NOMO-1 (cell line): Measurements from ENCODE around the gene DNAJC10.
"Not testable (repeated sequence)": the region's sequence is repeated elsewhere in the genome, so short reads cannot be mapped to it uniquely, and the experiment has no call there.

ENCODE experiments used
- DNase-seq, 2 experiments: peaks; one replicate each; lab custom pipeline; 2025; ENCODE audit not compliant: unreplicated experiment in 2 of 2; lab: John Stamatoyannopoulos, UW

DNAJC10 gene

GRCh38 chr2:182724656-182725055 lies 8.6 kb downstream of the DNAJC10 start:
- DNase-seq: no peak

DNA sequence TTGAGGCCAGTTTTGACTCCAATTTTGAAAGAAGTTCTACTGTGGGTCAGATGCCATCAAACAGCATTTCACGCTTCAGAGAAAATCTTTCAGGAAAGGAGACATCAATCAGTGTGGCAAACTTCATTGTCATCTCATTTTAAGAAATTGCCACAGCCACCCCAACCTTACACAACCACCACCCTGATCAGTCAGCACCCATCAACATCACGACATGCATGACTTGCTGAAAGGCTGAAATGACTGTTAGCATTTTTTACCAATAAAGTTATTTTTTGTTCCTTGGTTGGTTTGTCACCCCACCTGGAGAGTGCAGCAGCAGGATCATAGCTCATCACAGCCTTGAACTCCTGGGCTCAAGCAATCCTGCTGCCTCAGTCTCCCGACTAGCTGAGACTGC lies 10.4 kb downstream of the DNAJC10 start:
- DNase-seq: no peak

- DNase-seq: no peak
Observed at GRCh38 chr2:182728014-182728413, 12.0 kb downstream of the DNAJC10 start.

DNA sequence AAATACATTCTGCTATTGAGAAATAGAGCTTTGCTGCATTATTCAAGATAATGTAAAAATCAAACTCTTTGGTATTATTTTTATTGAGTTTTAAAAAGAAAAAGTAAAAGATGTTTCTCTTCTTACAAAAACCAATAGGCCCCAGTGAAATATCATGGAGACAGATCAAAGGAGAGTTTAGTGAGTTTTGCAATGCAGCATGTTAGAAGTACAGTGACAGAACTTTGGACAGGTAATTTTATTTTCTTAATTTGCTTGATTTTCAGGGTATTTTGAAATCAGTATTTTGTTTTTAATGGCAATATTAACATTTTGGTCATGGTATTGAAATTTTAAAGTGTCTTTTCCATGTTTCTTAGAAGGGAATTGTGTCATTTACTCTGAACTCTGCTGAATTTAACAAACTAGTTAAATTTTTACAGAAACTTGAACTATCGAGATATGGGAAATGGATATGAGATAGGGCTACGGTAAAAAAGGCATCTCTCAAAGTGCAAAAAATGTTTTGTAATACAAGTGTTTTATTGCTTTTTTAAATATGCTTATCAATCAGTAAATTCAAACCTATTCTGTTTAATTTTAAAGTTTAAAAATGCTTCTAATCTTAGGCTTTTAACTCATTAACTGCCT lies 13.8 kb downstream of the DNAJC10 start:
- no peak for DNase-seq

GRCh38 chr2:182730486-182730885 lies 14.4 kb downstream of the DNAJC10 start:
- no peak for DNase-seq

DNA sequence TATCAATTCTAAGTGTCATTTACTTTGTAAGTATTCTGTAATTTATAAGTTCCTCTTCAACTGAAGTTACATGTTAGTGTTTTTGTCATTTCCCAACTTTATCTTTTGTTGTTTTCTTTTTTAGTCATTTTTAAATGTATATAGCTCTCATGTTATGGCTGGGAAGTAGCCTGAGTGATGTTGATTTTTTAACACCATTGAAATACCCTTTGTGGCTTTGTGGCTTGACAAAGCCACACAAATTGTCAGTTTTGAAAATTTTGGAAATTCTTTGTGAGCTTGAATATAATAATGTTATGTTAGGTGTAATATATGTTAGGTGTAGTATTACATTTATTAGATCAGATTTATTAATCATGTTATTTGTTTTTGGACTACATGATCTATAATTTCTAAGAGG lies 16.7 kb downstream of the DNAJC10 start:
- DNase-seq: no peak

DNA sequence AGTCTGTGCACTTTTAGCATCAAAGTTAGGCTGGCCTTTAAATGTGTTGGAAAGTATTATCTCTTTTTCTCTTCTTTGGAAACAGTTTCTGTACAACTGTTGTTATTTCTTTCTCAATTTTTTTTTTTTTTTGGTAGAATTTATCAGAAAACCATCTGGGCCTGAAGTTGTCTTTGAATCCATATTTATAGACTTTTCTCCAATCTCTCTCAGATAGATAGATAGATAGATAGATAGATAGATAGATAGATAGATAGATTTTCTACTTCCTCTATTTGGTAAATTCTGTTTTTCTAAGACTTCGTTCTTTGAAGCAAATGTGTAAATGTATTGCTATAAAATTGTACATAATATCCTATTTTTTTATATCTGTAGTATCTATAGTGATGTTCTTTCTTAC lies 17.5 kb downstream of the DNAJC10 start:
- DNase-seq: no peak

- DNase-seq: not testable (repeated sequence)
Observed at GRCh38 chr2:182736856-182737255, 20.8 kb downstream of the DNAJC10 start.

GRCh38 chr2:182740701-182741100 lies 24.6 kb downstream of the DNAJC10 start:
- no peak for DNase-seq

DNA sequence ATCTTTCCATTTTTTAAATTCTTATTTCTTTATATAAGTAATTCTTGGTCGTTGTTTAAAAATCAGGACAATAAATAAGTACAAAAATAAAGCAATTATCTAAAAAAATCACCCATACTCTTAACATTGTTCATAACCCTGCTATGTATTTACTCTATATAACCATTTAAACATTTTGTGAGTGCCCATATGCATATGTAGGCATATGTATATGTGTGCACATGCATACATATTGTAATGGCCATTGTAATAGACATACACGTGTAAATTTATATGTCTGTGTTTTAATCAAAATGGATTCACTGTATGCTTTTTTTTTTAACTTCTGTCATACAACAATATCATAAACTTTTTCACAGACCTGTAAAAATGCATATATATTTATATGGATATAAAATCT lies 25.6 kb downstream of the DNAJC10 start:
- DNase-seq: no peak

- DNase-seq: no peak
Observed at GRCh38 chr2:182744490-182744889, 28.4 kb downstream of the DNAJC10 start.

- DNase-seq: no peak
Observed at GRCh38 chr2:182745061-182745460, 29.0 kb downstream of the DNAJC10 start.

DNA sequence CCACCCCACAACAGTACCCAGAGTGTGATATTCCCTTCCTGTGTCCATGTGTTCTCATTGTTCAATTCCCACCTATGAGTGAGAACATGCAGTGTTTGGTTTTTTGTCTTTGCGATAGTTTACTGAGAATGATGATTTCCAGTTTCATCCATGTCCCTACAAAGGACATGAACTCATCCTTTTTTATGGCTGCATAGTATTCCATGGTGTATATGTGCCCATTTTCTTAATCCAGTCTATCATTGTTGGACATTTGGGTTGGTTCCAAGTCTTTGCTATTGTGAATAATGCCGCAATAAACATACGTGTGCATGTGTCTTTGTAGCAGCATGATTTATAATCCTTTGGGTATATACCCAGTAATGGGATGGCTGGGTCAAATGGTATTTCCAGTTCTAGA lies 29.8 kb downstream of the DNAJC10 start:
- DNase-seq: not testable (repeated sequence)

GRCh38 chr2:182754231-182754630 lies 38.2 kb downstream of the DNAJC10 start:
- DNase-seq: no peak

DNA sequence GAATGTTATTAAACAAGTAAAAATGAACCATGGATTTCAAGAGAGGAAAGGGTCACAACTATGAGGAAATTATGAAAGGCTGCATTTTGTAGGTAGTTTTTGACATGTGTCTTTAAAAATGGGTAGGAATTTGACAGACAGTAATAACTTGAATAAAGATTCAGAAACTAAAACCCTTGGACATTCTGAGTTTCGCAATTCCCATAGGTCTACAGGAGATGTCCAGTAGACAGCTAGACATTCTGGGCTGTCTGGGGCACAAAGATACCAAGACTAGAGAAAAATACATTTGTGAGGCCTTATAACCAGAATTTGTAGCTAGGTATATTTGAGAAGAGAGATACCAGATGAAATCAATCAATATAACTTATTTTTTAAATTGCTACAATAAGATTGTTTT lies 42.3 kb downstream of the DNAJC10 start:
- no peak for DNase-seq

DNA sequence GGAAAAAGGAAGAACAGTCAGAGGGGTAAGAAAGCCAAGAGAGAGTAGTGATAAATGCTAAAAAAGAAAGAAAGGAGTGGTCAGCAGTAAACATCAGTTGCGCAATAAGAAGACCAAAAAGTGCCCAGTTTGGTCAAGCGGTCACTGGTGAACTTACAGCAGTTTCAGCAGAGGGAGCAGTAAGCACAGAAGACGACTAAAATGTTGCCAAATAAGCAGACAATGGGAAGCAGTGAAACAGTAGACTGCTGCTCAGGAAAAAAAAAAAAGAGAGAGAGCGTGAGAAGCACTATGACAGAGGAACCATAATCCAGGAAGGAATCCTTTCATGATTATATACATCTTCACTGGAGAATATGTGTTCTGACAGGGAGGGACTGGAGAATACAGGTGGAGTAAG lies 45.8 kb downstream of the DNAJC10 start:
- DNase-seq: no peak

DNA sequence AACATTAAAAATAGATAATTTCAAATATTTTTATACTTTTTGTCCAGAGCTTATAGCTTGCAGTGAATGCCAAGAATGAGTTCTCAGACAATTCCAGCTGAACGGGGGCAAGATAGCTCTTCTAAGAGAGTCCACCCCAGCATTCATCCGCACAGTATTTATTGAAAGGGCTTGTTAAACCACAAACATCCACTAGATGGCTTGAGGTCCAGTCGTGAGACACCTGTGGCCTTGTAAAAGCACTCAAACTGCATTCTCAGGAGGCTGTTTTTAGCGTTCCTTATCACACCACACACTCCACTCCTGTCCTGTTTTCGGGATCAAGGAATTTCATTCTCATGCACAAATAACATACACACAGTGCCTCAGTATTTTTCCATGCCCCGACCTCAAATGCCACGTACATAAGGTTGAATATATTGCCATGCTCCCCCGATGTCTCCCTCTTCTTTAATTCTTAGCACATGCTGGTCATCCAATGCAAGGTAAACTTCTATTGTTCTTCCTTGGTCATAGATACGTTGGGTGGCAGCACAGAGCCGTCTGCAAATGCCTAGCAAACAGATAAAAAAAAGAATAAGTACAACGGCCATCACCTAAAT lies 47.4 kb downstream of the DNAJC10 start:
- DNase-seq: no peak

DNA sequence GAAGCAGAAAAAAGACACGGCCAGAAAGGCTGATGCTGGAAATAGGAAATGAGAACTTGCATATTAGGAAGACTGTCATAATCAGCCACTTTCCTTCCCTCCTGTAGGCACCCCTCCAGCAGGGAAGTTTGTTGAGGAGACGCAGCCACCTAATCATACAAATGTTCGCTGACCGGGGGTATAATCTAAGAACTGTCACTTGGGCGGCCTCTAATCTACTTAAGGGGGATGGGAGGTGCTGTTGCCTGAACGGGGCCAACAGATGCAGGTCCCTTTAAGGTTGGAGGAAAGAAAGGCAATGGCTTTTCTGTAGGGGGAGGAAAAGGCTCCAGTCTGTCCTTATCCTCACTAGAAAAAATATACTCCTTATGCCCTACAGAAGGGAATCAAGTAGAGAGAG lies 50.6 kb downstream of the DNAJC10 start:
- no peak for DNase-seq

GRCh38 chr2:182767578-182767977 lies 51.5 kb downstream of the DNAJC10 start:
- DNase-seq: no peak

DNA sequence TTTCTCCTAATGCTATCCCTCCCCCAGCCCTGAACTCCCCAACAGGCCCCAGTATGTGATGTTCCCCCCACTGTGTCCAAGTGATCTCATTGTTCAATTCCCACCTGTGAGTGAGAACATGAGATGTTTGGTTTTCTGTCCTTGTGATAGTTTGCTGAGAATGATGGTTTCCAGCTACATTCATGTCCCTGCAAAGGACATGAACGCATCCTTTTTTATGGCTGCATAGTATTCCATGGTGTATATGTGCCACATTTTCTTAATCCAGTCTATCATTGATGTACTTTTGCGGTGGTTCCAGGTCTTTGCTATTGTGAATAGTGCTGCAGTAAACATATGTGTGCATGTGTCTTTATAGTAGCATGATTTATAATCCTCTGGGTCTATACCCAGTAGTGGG lies 52.9 kb downstream of the DNAJC10 start:
- not testable (repeated sequence) for DNase-seq

DNA sequence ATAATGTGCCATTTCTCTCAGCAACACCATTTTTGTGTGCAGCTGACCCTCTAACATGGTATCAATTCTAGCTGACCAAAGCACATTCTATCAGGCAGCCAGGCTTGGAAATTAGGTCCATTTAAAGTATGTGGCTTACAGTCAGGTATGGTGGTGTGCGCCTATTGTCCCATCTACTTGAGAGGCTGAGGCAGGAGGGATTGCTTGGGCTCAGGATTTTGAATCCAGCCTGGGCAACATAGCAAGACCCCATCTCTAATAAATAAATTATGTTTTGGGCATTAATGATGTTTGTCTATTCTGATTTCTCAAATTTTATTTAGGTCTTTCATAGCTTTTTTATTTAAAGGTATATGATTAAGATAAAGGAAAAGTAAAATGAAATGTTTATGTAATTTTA lies 63.3 kb downstream of the DNAJC10 start:
- no peak for DNase-seq

GRCh38 chr2:182781099-182781498 lies 65.0 kb downstream of the DNAJC10 start:
- DNase-seq: not testable (repeated sequence)

- not testable (repeated sequence) for DNase-seq
Observed at GRCh38 chr2:182782686-182783085, 66.6 kb downstream of the DNAJC10 start.
